Caco-2 (cell line): ENCODE measurements around the gene TPO. TPM values are rescaled to one million over a fixed set of nuclear protein-coding genes. Genes with fewer than 3 reads are reported as not detected.

Experiments
- BruUV-seq: library from RNA; stranded (reverse); fragments of 400-500 nt; replicated peaks from 2 replicates; lab custom pipeline; 2021; lab: Mats Ljungman, UMichigan
- CTCF ChIA-PET: fragments of 300-600 bp; sonication (Branson Sonifier 250); formaldehyde crosslinking; loops from one replicate; lab custom pipeline; 2022; ENCODE audit warnings: antibody characterized with exemption; lab: Charles Lee
- POLR2A ChIA-PET: fragments of 300-600 bp; sonication (Branson Sonifier 250); formaldehyde crosslinking; loops from one replicate; lab custom pipeline; 2022; ENCODE audit warnings: antibody characterized with exemption; lab: Charles Lee
- DNase-seq, 2 experiments: peaks; one replicate each; pipeline versions ENCODE4 v3.0.0 to v3.0.0-alpha.2; 2020 to 2022
- H3K27me3 ChIP-seq: replicated peaks from 2 replicates; pipeline ENCODE4 v1.6.0; 2011; ENCODE audit warnings: low read length; ENCODE audit not compliant: control insufficient read depth, insufficient read depth
- H3K36me3 ChIP-seq: 2 replicates; pipeline ENCODE4 v1.5.1; 2011; ENCODE audit warnings: low read length; ENCODE audit not compliant: control insufficient read depth, insufficient read depth
- H3K4me1 ChIP-seq: fragments of 250-450 bp; sonication (Bioruptor Pico); 2 replicates; pipeline ENCODE4 v1.5.1; 2020; ENCODE audit warnings: mild to moderate bottlenecking
- H3K4me3 ChIP-seq: 2 replicates; pipeline ENCODE4 v1.5.1; 2011; ENCODE audit warnings: low read depth, mild to moderate bottlenecking, control low read depth, low read length
- H3K9me3 ChIP-seq: fragments of 250-450 bp; sonication (Bioruptor Pico); 2 replicates; pipeline ENCODE4 v1.5.1; 2020; ENCODE audit warnings: mild to moderate bottlenecking, moderate library complexity
- H3K27ac Mint-ChIP-seq: one replicate; pipeline ENCODE4 v1.8.0; 2022; ENCODE audit warnings: mixed read lengths; ENCODE audit not compliant: unreplicated experiment
- H3K27me3 Mint-ChIP-seq: one replicate; pipeline ENCODE4 v1.8.0; 2022; ENCODE audit warnings: mixed read lengths; ENCODE audit not compliant: insufficient read depth, unreplicated experiment
- H3K36me3 Mint-ChIP-seq: one replicate; pipeline ENCODE4 v1.8.0; 2022; ENCODE audit warnings: mild to moderate bottlenecking, mixed read lengths; ENCODE audit not compliant: insufficient read depth, unreplicated experiment
- H3K4me1 Mint-ChIP-seq: one replicate; pipeline ENCODE4 v1.8.0; 2022; ENCODE audit warnings: low read depth, mixed read lengths; ENCODE audit not compliant: unreplicated experiment
- H3K4me3 Mint-ChIP-seq: one replicate; pipeline ENCODE4 v1.8.0; 2022; ENCODE audit warnings: mild to moderate bottlenecking, moderate library complexity, mixed read lengths; ENCODE audit not compliant: unreplicated experiment
- H3K9me3 Mint-ChIP-seq: one replicate; pipeline ENCODE4 v1.8.0; 2022; ENCODE audit warnings: mixed read lengths; ENCODE audit not compliant: unreplicated experiment
- intact Hi-C: fragments of 100-400 bp; cut with micrococcal nuclease; formaldehyde crosslinking; loops from one replicate; pipeline ENCODE4 v1.10.0; 2022; ENCODE audit not compliant: unreplicated experiment
- total RNA-seq: library from RNA; stranded (reverse); gene quantifications from 2 replicates; pipeline ENCODE4 v1.2.3, GENCODE V29; 2022
- TF ChIP-seq, protein P1 (sequence below), 2 experiments: fragments of 200-600 bp in 1 of 2; IDR thresholded peaks; 1 replicate in 1 of 2; 2 replicates in 1 of 2; pipeline versions ENCODE4 v1.5.1 to v1.8.0; 2011 to 2022; ENCODE audit warnings: antibody characterized with exemption in 1 of 2, control low read depth in 1 of 2, inconsistent platforms in 1 of 2, low read depth in 1 of 2, low read length in 1 of 2, mild to moderate bottlenecking in 1 of 2, moderate library complexity in 1 of 2; ENCODE audit not compliant: insufficient read depth in 1 of 2, severe bottlenecking in 1 of 2, unreplicated experiment in 1 of 2

TPO gene
- total RNA-seq, 1 experiment from 2014 or later, result not detected

DNA sequence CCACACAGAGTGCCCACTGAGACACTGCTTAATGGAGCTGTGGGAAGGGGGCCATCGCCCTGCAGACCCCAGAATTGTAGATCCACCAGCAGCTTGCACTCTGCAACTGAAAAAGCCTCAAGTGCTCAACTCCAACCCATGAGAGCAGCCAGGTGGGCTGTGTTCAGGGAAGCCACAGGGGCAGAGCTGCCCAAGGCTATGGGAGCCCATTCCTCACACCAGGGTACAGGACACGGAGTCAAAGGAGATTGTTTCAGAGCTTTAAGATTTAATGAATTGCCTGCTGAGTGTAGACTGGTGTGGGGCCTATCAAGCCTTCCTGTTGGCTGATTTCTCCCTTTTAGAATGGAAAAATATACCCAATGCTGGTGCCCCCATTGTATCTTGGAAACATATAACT, 17.2 kb downstream of the TPO start:
- 0 out of 2 replicates have a peak, but pooled peaks cover 3% of the 10 kb centered on the region for H3K9me3 ChIP-seq
- H3K27me3 ChIP-seq, result no peaks in the 10 kb centered on the region
- peaks cover 4% of the 10 kb centered on the region for H3K27me3 Mint-ChIP-seq
- H3K4me1 Mint-ChIP-seq, result no peaks in the 10 kb centered on the region
- TF ChIP-seq, protein P1, sequence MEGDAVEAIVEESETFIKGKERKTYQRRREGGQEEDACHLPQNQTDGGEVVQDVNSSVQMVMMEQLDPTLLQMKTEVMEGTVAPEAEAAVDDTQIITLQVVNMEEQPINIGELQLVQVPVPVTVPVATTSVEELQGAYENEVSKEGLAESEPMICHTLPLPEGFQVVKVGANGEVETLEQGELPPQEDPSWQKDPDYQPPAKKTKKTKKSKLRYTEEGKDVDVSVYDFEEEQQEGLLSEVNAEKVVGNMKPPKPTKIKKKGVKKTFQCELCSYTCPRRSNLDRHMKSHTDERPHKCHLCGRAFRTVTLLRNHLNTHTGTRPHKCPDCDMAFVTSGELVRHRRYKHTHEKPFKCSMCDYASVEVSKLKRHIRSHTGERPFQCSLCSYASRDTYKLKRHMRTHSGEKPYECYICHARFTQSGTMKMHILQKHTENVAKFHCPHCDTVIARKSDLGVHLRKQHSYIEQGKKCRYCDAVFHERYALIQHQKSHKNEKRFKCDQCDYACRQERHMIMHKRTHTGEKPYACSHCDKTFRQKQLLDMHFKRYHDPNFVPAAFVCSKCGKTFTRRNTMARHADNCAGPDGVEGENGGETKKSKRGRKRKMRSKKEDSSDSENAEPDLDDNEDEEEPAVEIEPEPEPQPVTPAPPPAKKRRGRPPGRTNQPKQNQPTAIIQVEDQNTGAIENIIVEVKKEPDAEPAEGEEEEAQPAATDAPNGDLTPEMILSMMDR (IDR thresholded peaks at IDR 0.05; ENCODE audit: insufficient read depth in 1 of 2, low read depth in 1 of 2, low read length in 1 of 2, severe bottlenecking in 1 of 2, unreplicated experiment in 1 of 2), result no peak
- ChIA-PET CTCF (no interaction called here), POLR2A (no interaction called here)
- intact Hi-C loops, result no loop called here
- no peaks in the 10 kb centered on the region for H3K36me3 Mint-ChIP-seq
- H3K9me3 Mint-ChIP-seq, result no peaks in the 10 kb centered on the region
- no peak overlapping the region for H3K4me3 ChIP-seq
- BruUV-seq, result no TSS peak
- no peak overlapping the region for H3K4me3 Mint-ChIP-seq
- no peak for DNase-seq
- no peaks in the 10 kb centered on the region for H3K36me3 ChIP-seq
- H3K27ac Mint-ChIP-seq, result no peak overlapping the region
- no peaks in the 10 kb centered on the region for H3K4me1 ChIP-seq

DNA sequence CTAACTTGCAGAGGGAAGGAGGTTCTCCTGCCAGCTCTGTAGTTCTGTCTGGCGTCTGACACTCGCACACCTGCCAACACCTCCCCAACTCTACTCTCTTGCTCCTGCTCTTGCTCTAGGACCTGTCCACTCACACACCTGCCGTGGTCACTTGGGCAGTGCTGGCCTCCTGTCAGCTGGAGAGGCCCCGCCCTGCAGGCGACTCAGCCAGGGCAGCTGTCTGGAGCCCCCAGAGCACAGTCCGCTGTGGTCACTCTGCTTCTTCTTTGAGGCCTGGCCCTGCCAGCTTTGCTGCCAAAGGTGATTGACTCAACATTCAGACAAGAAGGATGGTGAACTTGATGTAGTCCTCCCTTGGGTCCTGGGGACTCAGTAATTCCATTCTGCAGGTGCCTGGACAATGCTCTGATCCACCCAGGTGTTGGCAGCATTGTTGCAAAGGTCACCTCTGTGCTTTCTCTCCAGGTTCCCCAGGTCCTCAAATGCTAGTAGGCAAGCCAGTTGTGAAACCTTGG, 18.7 kb downstream of the TPO start:
- Mint-ChIP-seq H3K4me3 (no peak overlapping the region), H3K27ac (no peak overlapping the region), H3K9me3 (no peaks in the 10 kb centered on the region), H3K4me1 (no peaks in the 10 kb centered on the region), H3K36me3 (no peaks in the 10 kb centered on the region), H3K27me3 (peaks cover 10% of the 10 kb centered on the region)
- intact Hi-C loops, result no loop called here
- TF ChIP-seq, protein P1 (IDR thresholded peaks at IDR 0.05; ENCODE audit: insufficient read depth in 1 of 2, low read depth in 1 of 2, low read length in 1 of 2, severe bottlenecking in 1 of 2, unreplicated experiment in 1 of 2), result no peak
- Histone ChIP-seq H3K4me3 (no peak overlapping the region), H3K9me3 (no peaks in the 10 kb centered on the region), H3K36me3 (no peaks in the 10 kb centered on the region), H3K27me3 (no peaks in the 10 kb centered on the region), H3K4me1 (no peaks in the 10 kb centered on the region)
- no peak for DNase-seq
- ChIA-PET CTCF (no interaction called here), POLR2A (no interaction called here)
- BruUV-seq, result no TSS peak

DNA sequence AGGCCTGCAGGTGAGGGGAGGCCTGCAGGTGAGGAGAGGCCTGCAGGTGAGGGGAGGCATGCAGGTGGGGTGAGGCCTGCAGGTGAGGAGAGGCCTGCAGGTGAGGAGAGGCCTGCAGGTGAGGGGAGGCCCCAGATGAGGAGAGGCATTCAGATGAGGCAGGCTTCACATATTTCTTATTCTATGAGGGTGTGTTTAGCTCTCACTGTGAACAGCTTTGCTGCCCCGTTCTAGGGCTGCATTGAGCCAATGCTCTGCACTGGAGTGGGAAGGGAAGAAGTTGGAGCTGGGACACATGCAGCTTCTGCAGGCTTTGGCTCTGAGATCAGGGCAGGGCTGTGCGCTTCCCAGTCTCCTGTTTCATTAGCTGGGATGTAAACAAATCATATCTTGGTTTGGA, 19.5 kb downstream of the TPO start:
- no peaks in the 10 kb centered on the region for H3K9me3 Mint-ChIP-seq
- no peaks in the 10 kb centered on the region for H3K4me1 ChIP-seq
- TF ChIP-seq, protein P1 (IDR thresholded peaks at IDR 0.05; ENCODE audit: insufficient read depth in 1 of 2, low read depth in 1 of 2, low read length in 1 of 2, severe bottlenecking in 1 of 2, unreplicated experiment in 1 of 2), result no peak
- BruUV-seq, result no TSS peak
- no peak overlapping the region for H3K27ac Mint-ChIP-seq
- H3K36me3 ChIP-seq, result no peaks in the 10 kb centered on the region
- H3K27me3 Mint-ChIP-seq, result peaks cover 8% of the 10 kb centered on the region
- no peak overlapping the region for H3K4me3 ChIP-seq
- H3K36me3 Mint-ChIP-seq, result no peaks in the 10 kb centered on the region
- DNase-seq, result no peak
- H3K4me3 Mint-ChIP-seq, result no peak overlapping the region
- intact Hi-C loops, result no loop called here
- no peaks in the 10 kb centered on the region for H3K9me3 ChIP-seq
- POLR2A ChIA-PET, result no interaction called here
- no peaks in the 10 kb centered on the region for H3K27me3 ChIP-seq
- CTCF ChIA-PET, result no interaction called here
- H3K4me1 Mint-ChIP-seq, result no peaks in the 10 kb centered on the region
